ENCODE results near the gene CHRNA7. TPM values are rescaled to one million over a fixed set of nuclear protein-coding genes. Genes with fewer than 3 reads are reported as not detected.

Gene CHRNA7
- total and polyA plus RNA-seq, 2 of the 8 experiments (the other 6 are each of a cell fraction or from before 2014, with no cell fraction given): 7.5 to 11.0 TPM

DNA sequence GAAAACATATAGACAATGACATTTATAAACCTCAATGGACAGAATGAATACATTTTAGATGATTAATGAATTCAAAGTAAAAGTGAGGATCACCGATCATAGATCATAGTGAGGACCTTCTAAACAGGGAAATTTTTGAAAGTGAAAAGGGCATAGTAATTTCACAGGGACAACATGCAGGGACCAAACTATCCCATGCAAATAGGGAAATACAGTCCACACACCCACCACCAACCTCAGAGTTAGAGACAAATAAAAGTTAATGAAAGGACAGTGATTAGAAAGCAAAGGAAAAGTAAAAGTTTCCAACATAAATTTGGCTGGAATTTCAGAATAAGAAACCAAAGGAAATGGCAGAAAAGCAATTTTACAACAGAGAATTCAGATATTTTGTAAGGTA is 15.4 kb upstream of the CHRNA7 start (continued):
- no peak for TF ChIP-seq POU5F1 (IDR thresholded peaks at IDR 0.05; ENCODE audit: low read depth, low read length)
- TF ChIP-seq FOSL1 (IDR thresholded peaks at IDR 0.05; ENCODE audit: insufficient read depth, low read depth, low read length): no peak
- TF ChIP-seq ASH2L (IDR thresholded peaks at IDR 0.05; ENCODE audit: low read length): no peak
- no peak for TF ChIP-seq PHF8 (conservative IDR thresholded peaks at IDR 0.05; ENCODE audit: low read depth, low read length)
- no peak for TF ChIP-seq YY1 (IDR thresholded peaks at IDR 0.05; ENCODE audit: low read depth, low read length)
- TF ChIP-seq, protein P1, sequence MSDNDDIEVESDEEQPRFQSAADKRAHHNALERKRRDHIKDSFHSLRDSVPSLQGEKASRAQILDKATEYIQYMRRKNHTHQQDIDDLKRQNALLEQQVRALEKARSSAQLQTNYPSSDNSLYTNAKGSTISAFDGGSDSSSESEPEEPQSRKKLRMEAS (IDR thresholded peaks at IDR 0.05): no peak
- no peak for TF ChIP-seq SUZ12 (IDR thresholded peaks at IDR 0.05; ENCODE audit: low read length)
- TF ChIP-seq, protein P2, sequence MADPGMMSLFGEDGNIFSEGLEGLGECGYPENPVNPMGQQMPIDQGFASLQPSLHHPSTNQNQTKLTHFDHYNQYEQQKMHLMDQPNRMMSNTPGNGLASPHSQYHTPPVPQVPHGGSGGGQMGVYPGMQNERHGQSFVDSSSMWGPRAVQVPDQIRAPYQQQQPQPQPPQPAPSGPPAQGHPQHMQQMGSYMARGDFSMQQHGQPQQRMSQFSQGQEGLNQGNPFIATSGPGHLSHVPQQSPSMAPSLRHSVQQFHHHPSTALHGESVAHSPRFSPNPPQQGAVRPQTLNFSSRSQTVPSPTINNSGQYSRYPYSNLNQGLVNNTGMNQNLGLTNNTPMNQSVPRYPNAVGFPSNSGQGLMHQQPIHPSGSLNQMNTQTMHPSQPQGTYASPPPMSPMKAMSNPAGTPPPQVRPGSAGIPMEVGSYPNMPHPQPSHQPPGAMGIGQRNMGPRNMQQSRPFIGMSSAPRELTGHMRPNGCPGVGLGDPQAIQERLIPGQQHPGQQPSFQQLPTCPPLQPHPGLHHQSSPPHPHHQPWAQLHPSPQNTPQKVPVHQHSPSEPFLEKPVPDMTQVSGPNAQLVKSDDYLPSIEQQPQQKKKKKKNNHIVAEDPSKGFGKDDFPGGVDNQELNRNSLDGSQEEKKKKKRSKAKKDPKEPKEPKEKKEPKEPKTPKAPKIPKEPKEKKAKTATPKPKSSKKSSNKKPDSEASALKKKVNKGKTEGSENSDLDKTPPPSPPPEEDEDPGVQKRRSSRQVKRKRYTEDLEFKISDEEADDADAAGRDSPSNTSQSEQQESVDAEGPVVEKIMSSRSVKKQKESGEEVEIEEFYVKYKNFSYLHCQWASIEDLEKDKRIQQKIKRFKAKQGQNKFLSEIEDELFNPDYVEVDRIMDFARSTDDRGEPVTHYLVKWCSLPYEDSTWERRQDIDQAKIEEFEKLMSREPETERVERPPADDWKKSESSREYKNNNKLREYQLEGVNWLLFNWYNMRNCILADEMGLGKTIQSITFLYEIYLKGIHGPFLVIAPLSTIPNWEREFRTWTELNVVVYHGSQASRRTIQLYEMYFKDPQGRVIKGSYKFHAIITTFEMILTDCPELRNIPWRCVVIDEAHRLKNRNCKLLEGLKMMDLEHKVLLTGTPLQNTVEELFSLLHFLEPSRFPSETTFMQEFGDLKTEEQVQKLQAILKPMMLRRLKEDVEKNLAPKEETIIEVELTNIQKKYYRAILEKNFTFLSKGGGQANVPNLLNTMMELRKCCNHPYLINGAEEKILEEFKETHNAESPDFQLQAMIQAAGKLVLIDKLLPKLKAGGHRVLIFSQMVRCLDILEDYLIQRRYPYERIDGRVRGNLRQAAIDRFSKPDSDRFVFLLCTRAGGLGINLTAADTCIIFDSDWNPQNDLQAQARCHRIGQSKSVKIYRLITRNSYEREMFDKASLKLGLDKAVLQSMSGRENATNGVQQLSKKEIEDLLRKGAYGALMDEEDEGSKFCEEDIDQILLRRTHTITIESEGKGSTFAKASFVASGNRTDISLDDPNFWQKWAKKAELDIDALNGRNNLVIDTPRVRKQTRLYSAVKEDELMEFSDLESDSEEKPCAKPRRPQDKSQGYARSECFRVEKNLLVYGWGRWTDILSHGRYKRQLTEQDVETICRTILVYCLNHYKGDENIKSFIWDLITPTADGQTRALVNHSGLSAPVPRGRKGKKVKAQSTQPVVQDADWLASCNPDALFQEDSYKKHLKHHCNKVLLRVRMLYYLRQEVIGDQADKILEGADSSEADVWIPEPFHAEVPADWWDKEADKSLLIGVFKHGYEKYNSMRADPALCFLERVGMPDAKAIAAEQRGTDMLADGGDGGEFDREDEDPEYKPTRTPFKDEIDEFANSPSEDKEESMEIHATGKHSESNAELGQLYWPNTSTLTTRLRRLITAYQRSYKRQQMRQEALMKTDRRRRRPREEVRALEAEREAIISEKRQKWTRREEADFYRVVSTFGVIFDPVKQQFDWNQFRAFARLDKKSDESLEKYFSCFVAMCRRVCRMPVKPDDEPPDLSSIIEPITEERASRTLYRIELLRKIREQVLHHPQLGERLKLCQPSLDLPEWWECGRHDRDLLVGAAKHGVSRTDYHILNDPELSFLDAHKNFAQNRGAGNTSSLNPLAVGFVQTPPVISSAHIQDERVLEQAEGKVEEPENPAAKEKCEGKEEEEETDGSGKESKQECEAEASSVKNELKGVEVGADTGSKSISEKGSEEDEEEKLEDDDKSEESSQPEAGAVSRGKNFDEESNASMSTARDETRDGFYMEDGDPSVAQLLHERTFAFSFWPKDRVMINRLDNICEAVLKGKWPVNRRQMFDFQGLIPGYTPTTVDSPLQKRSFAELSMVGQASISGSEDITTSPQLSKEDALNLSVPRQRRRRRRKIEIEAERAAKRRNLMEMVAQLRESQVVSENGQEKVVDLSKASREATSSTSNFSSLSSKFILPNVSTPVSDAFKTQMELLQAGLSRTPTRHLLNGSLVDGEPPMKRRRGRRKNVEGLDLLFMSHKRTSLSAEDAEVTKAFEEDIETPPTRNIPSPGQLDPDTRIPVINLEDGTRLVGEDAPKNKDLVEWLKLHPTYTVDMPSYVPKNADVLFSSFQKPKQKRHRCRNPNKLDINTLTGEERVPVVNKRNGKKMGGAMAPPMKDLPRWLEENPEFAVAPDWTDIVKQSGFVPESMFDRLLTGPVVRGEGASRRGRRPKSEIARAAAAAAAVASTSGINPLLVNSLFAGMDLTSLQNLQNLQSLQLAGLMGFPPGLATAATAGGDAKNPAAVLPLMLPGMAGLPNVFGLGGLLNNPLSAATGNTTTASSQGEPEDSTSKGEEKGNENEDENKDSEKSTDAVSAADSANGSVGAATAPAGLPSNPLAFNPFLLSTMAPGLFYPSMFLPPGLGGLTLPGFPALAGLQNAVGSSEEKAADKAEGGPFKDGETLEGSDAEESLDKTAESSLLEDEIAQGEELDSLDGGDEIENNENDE (IDR thresholded peaks at IDR 0.05; ENCODE audit: insufficient replicate concordance, low read length): no peak
- no peak for TF ChIP-seq KDM1A (IDR thresholded peaks at IDR 0.05; ENCODE audit: borderline replicate concordance, low read length)
- no peak for TF ChIP-seq POLR2AphosphoS5 (IDR thresholded peaks at IDR 0.05; ENCODE audit: low read depth, low read length)

Data from H1 (cell line).